ENCODE results near the gene MSANTD4. TPM values are rescaled to one million over a fixed set of nuclear protein-coding genes. Genes with fewer than 3 reads are reported as not detected.

MSANTD4 gene
- total RNA-seq, 4 donors from 2014 or later, result 31.3 to 39.6 (median 34.9) TPM

GRCh38 chr11:105979997-105980703 lies 41.9 kb downstream of the MSANTD4 start:
- in situ Hi-C loops (cut with MboI; ENCODE audit: low sequenced_read_pairs in 4 of 4) (no loop called here), intact Hi-C loops (cut with DNase I; ENCODE audit: low total_unique reads) (no loop called here)
- no peak for DNase-seq
- H3K36me3 ChIP-seq, result no peaks in the 10 kb centered on the region
- no peak for ATAC-seq
- no peaks in the 10 kb centered on the region for H3K9me3 ChIP-seq
- no peaks in the 10 kb centered on the region for H3K27me3 ChIP-seq
- no peak for TF ChIP-seq POLR2A (IDR thresholded peaks at IDR 0.05)
- TF ChIP-seq, protein P1, sequence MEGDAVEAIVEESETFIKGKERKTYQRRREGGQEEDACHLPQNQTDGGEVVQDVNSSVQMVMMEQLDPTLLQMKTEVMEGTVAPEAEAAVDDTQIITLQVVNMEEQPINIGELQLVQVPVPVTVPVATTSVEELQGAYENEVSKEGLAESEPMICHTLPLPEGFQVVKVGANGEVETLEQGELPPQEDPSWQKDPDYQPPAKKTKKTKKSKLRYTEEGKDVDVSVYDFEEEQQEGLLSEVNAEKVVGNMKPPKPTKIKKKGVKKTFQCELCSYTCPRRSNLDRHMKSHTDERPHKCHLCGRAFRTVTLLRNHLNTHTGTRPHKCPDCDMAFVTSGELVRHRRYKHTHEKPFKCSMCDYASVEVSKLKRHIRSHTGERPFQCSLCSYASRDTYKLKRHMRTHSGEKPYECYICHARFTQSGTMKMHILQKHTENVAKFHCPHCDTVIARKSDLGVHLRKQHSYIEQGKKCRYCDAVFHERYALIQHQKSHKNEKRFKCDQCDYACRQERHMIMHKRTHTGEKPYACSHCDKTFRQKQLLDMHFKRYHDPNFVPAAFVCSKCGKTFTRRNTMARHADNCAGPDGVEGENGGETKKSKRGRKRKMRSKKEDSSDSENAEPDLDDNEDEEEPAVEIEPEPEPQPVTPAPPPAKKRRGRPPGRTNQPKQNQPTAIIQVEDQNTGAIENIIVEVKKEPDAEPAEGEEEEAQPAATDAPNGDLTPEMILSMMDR (IDR thresholded peaks at IDR 0.05 in 4 of 5, conservative IDR thresholded peaks at IDR 0.05 in 1 of 5), result no peak
- no peaks in the 10 kb centered on the region for H3K4me1 ChIP-seq
- no peak overlapping the region for H3K27ac ChIP-seq
- no peak overlapping the region for H3K4me3 ChIP-seq

GRCh38 chr11:105975128-105975527 lies 46.9 kb downstream of the MSANTD4 start:
- no peak for DNase-seq
- Histone ChIP-seq H3K27ac (no peak overlapping the region), H3K36me3 (no peaks in the 10 kb centered on the region), H3K4me3 (no peak overlapping the region), H3K9me3 (no peaks in the 10 kb centered on the region), H3K27me3 (no peaks in the 10 kb centered on the region), H3K4me1 (no peaks in the 10 kb centered on the region)
- in situ Hi-C loops (cut with MboI; ENCODE audit: low sequenced_read_pairs in 4 of 4) (no loop called here), intact Hi-C loops (cut with DNase I; ENCODE audit: low total_unique reads) (no loop called here)
- no peak for TF ChIP-seq POLR2A (IDR thresholded peaks at IDR 0.05)
- TF ChIP-seq, protein P1 (IDR thresholded peaks at IDR 0.05 in 4 of 5, conservative IDR thresholded peaks at IDR 0.05 in 1 of 5), result no peak
- no peak for ATAC-seq

GRCh38 chr11:105969756-105970155 lies 52.3 kb downstream of the MSANTD4 start:
- intact Hi-C loops (cut with DNase I; ENCODE audit: low total_unique reads) (no loop called here), in situ Hi-C loops (cut with MboI; ENCODE audit: low sequenced_read_pairs in 4 of 4) (no loop called here)
- H3K27me3 ChIP-seq, result no peaks in the 10 kb centered on the region
- H3K27ac ChIP-seq, result no peak overlapping the region
- no peak for ATAC-seq
- TF ChIP-seq, protein P1 (IDR thresholded peaks at IDR 0.05 in 4 of 5, conservative IDR thresholded peaks at IDR 0.05 in 1 of 5), result no peak
- no peak for TF ChIP-seq POLR2A (IDR thresholded peaks at IDR 0.05)
- no peak for DNase-seq
- H3K4me3 ChIP-seq, result no peak overlapping the region
- no peaks in the 10 kb centered on the region for H3K9me3 ChIP-seq
- H3K4me1 ChIP-seq, result no peaks in the 10 kb centered on the region
- no peaks in the 10 kb centered on the region for H3K36me3 ChIP-seq

GRCh38 chr11:105968021-105968697 lies 53.9 kb downstream of the MSANTD4 start:
- intact Hi-C loops (cut with DNase I; ENCODE audit: low total_unique reads), result no loop called here
- no peak overlapping the region for H3K27ac ChIP-seq

More at GRCh38 chr11:105968021-105968697, 53.9 kb downstream of the MSANTD4 start:
- ATAC-seq, result no peak
- no peak overlapping the region for H3K4me3 ChIP-seq
- in situ Hi-C loops (cut with MboI; ENCODE audit: low sequenced_read_pairs in 4 of 4), result no loop called here
- TF ChIP-seq, protein P1 (IDR thresholded peaks at IDR 0.05 in 4 of 5, conservative IDR thresholded peaks at IDR 0.05 in 1 of 5), result no peak
- TF ChIP-seq POLR2A (IDR thresholded peaks at IDR 0.05), result no peak
- no peaks in the 10 kb centered on the region for H3K4me1 ChIP-seq
- no peaks in the 10 kb centered on the region for H3K36me3 ChIP-seq
- H3K9me3 ChIP-seq, result no peaks in the 10 kb centered on the region
- DNase-seq, result no peak
- H3K27me3 ChIP-seq, result no peaks in the 10 kb centered on the region
